PFSK-1 (cell line): ENCODE results near the gene CD96.

Experiments
- FOXP2 ChIP-seq: optimal IDR thresholded peaks from 2 replicates; pipeline ENCODE3; 2011; ENCODE audit warnings: borderline replicate concordance, control low read depth, inconsistent platforms; ENCODE audit not compliant: insufficient read depth; ENCODE audit errors: extremely low read length, extremely low read depth
- POLR2AphosphoS5 ChIP-seq: IDR thresholded peaks from 2 replicates; pipeline ENCODE4 v1.6.1; 2012; ENCODE audit warnings: low read depth, mild to moderate bottlenecking, control low read depth, low read length, moderate library complexity
- REST ChIP-seq, 2 experiments: IDR thresholded peaks; 2 replicates each; pipeline versions ENCODE4 v1.6.1 to v1.8.0; 2011 to 2012; ENCODE audit warnings: low read depth in 2 of 2, low read length in 2 of 2, control low read depth in 1 of 2, inconsistent platforms in 1 of 2, mild to moderate bottlenecking in 1 of 2, moderate library complexity in 1 of 2; ENCODE audit not compliant: insufficient read depth in 1 of 2
- SIN3A ChIP-seq: IDR thresholded peaks from 2 replicates; pipeline ENCODE4 v1.6.1; 2012; ENCODE audit warnings: mild to moderate bottlenecking, low read length, moderate library complexity, borderline replicate concordance; ENCODE audit not compliant: insufficient read depth
- TAF1 ChIP-seq: IDR thresholded peaks from 2 replicates; pipeline ENCODE4 v1.6.1; 2012; ENCODE audit warnings: low read length, control low read depth, borderline replicate concordance; ENCODE audit not compliant: insufficient read depth

Gene CD96

GRCh38 chr3:111590143-111590491 lies 48.1 kb downstream of the CD96 start:
- TF ChIP-seq FOXP2 (no peak), SIN3A (no peak), REST (IDR thresholded peaks at IDR 0.05; ENCODE audit: insufficient read depth in 1 of 2, low read depth in 2 of 2, low read length in 2 of 2) (no peak), POLR2AphosphoS5 (no peak), TAF1 (no peak)

GRCh38 chr3:111591555-111591954 lies 49.6 kb downstream of the CD96 start:
- no peak for TF ChIP-seq REST (IDR thresholded peaks at IDR 0.05; ENCODE audit: insufficient read depth in 1 of 2, low read depth in 2 of 2, low read length in 2 of 2)
- TF ChIP-seq SIN3A = no peak
- no peak for TF ChIP-seq FOXP2
- TF ChIP-seq TAF1 = no peak
- no peak for TF ChIP-seq POLR2AphosphoS5

- TF ChIP-seq SIN3A (no peak), POLR2AphosphoS5 (no peak), TAF1 (no peak), FOXP2 (no peak), REST (IDR thresholded peaks at IDR 0.05; ENCODE audit: insufficient read depth in 1 of 2, low read depth in 2 of 2, low read length in 2 of 2) (no peak)
Measured at GRCh38 chr3:111592143-111592542, 50.1 kb downstream of the CD96 start.

GRCh38 chr3:111592936-111593335 lies 50.9 kb downstream of the CD96 start:
- TF ChIP-seq POLR2AphosphoS5 (no peak), TAF1 (no peak), REST (IDR thresholded peaks at IDR 0.05; ENCODE audit: insufficient read depth in 1 of 2, low read depth in 2 of 2, low read length in 2 of 2) (no peak), SIN3A (no peak), FOXP2 (no peak)

- no peak for TF ChIP-seq TAF1
- no peak for TF ChIP-seq FOXP2
- TF ChIP-seq POLR2AphosphoS5 = no peak
Measured at GRCh38 chr3:111593666-111594065, 51.7 kb downstream of the CD96 start.

GRCh38 chr3:111594205-111594604 lies 52.2 kb downstream of the CD96 start:
- no peak for TF ChIP-seq REST (IDR thresholded peaks at IDR 0.05; ENCODE audit: insufficient read depth in 1 of 2, low read depth in 2 of 2, low read length in 2 of 2)
- no peak for TF ChIP-seq POLR2AphosphoS5
